SK-N-SH (cell line): ENCODE data around the gene LAMA1. TPM values are rescaled to one million over a fixed set of nuclear protein-coding genes. Genes with fewer than 3 reads are reported as not detected.

Experiments used
- CTCF ChIA-PET: fragments of 300-600, 350-600 bp; formaldehyde crosslinking; extraction: SDS; loops from one replicate; lab custom pipeline; 2021; lab: Yijun Ruan, JAX
- POLR2A ChIA-PET: fragments of 350-600 bp; sonication (Branson Sonifier 250); formaldehyde crosslinking; extraction: SDS; loops from one replicate; lab custom pipeline; 2020; ENCODE audit warnings: antibody characterized with exemption, inconsistent platforms; lab: Yijun Ruan, JAX
- DNase-seq: peaks from one replicate; pipeline ENCODE4 v3.0.0; 2012
- H2AFZ ChIP-seq: fragments of 200-600 bp; sonication (generic); 2 replicates; pipeline ENCODE4 v1.8.1; 2016; ENCODE audit warnings: antibody characterized with exemption, mild to moderate bottlenecking, low read depth
- H3F3A ChIP-seq: fragments of 200-600 bp; sonication (generic); replicated peaks from 2 replicates; pipeline ENCODE3; 2016; ENCODE audit warnings: antibody characterized with exemption, mild to moderate bottlenecking; ENCODE audit not compliant: insufficient read depth
- H3K27ac ChIP-seq, 2 experiments: fragments of 200-500 bp in 1 of 2; fragments of 200-600 bp in 1 of 2; sonication (Bioruptor generic) in 1 of 2; sonication (generic), shearing (Covaris generic) in 1 of 2; 2 replicates each; pipeline versions ENCODE4 v1.5.1 to v1.6.1; 2014 to 2016; ENCODE audit warnings: low read depth in 2 of 2, inconsistent platforms in 1 of 2, low read length in 1 of 2, mild to moderate bottlenecking in 1 of 2, mixed read lengths in 1 of 2
- H3K27me3 ChIP-seq: fragments of 200-600 bp; sonication (generic), shearing (Covaris generic); 2 replicates; pipeline ENCODE4 v1.6.1; 2016; ENCODE audit warnings: mixed run types; ENCODE audit not compliant: insufficient read depth
- H3K36me3 ChIP-seq, 2 experiments: fragments of 200-500 bp in 1 of 2; fragments of 200-600 bp in 1 of 2; sonication (Bioruptor generic) in 1 of 2; sonication (generic) in 1 of 2; replicated peaks in 1 of 2; 2 replicates each; pipeline versions ENCODE3 to v1.5.1; 2014 to 2016; ENCODE audit warnings: low read length in 1 of 2, mild to moderate bottlenecking in 1 of 2; ENCODE audit not compliant: insufficient read depth in 2 of 2, control insufficient read depth in 1 of 2
- H3K4me1 ChIP-seq, 2 experiments: fragments of 200-500 bp in 1 of 2; fragments of 200-600 bp in 1 of 2; sonication (Bioruptor generic) in 1 of 2; sonication (generic), shearing (Covaris generic) in 1 of 2; 2 replicates each; pipeline versions ENCODE4 v1.5.1 to v1.6.1; 2014 to 2016; ENCODE audit warnings: low read depth in 1 of 2, low read length in 1 of 2, mixed run types in 1 of 2; ENCODE audit not compliant: insufficient read depth in 2 of 2, control insufficient read depth in 1 of 2
- H3K4me2 ChIP-seq: fragments of 200-600 bp; sonication (generic), shearing (Covaris generic); 2 replicates; pipeline ENCODE4 v1.6.1; 2017; ENCODE audit warnings: mixed run types
- H3K4me3 ChIP-seq, 2 experiments: fragments of 200-500 bp in 1 of 2; fragments of 200-600 bp in 1 of 2; sonication (Bioruptor generic) in 1 of 2; sonication (generic), shearing (Covaris generic) in 1 of 2; 2 replicates each; pipeline versions ENCODE4 v1.5.1 to v1.8.1; 2014 to 2016; ENCODE audit warnings: low read depth in 2 of 2, inconsistent platforms in 1 of 2, low read length in 1 of 2, mild to moderate bottlenecking in 1 of 2, mixed read lengths in 1 of 2, moderate library complexity in 1 of 2
- H3K79me2 ChIP-seq: fragments of 200-600 bp; sonication (generic); 2 replicates; pipeline ENCODE4 v1.8.1; 2017; ENCODE audit warnings: mild to moderate bottlenecking; ENCODE audit not compliant: insufficient read depth
- H3K9ac ChIP-seq: fragments of 200-600 bp; sonication (generic); 2 replicates; pipeline ENCODE4 v1.6.1; 2017; ENCODE audit warnings: mixed run types
- H3K9me2 ChIP-seq: fragments of 200-600 bp; sonication (generic); 2 replicates; pipeline ENCODE4 v1.6.1; 2017; ENCODE audit warnings: mixed run types
- H3K9me3 ChIP-seq: fragments of 200-600 bp; sonication (generic); 2 replicates; pipeline ENCODE4 v1.6.1; 2017; ENCODE audit warnings: mixed run types, mild to moderate bottlenecking, moderate library complexity
- H4K20me1 ChIP-seq: fragments of 200-600 bp; sonication (generic); 2 replicates; pipeline ENCODE4 v1.6.1; 2017; ENCODE audit warnings: mild to moderate bottlenecking, mixed run types; ENCODE audit not compliant: insufficient read depth
- CHD2 ChIP-seq: fragments of 150-350 bp; IDR thresholded peaks from 2 replicates; pipeline ENCODE4 v1.6.1; 2018; ENCODE audit warnings: low read length; ENCODE audit not compliant: partially characterized antibody
- FOSL2 ChIP-seq: IDR thresholded peaks from 2 replicates; pipeline ENCODE4 v1.4.0; 2012; ENCODE audit warnings: low read depth, mild to moderate bottlenecking, moderate library complexity, borderline replicate concordance
- GABPA ChIP-seq: IDR thresholded peaks from 2 replicates; pipeline ENCODE4 v1.4.0; 2012; ENCODE audit warnings: low read depth, mild to moderate bottlenecking
- NFIC ChIP-seq: IDR thresholded peaks from 2 replicates; pipeline ENCODE4 v1.4.0; 2012; ENCODE audit warnings: borderline replicate concordance
- RXRA ChIP-seq: IDR thresholded peaks from 2 replicates; pipeline ENCODE4 v1.4.0; 2012; ENCODE audit warnings: low read depth, mild to moderate bottlenecking, borderline replicate concordance
- SIN3A ChIP-seq: IDR thresholded peaks from 2 replicates; pipeline ENCODE4 v1.6.1; 2012; ENCODE audit warnings: low read depth, mild to moderate bottlenecking, low read length, moderate library complexity, borderline replicate concordance
- YY1 ChIP-seq: IDR thresholded peaks from 2 replicates; pipeline ENCODE4 v1.4.0; 2012; ENCODE audit warnings: low read depth, mild to moderate bottlenecking
- WGBS: methylation state at CpG from one replicate; pipeline ENCODE4 v1.1.6; 2017; ENCODE audit warnings: low lambda C conversion rate; 5-methylcytosine and 5-hydroxymethylcytosine counted together
- polyA plus RNA-seq, 3 experiments: library from polyadenylated mRNA; depleted of rRNA; stranded (reverse); fragments of >200 nt; gene quantifications; 2 replicates each; pipeline ENCODE4 v1.2.3, GENCODE V29; 2012
- TF ChIP-seq, protein P1 (sequence below): IDR thresholded peaks from 2 replicates; pipeline ENCODE4; 2012

Gene LAMA1
- polyA plus RNA-seq, 1 of the 3 experiments (the other 2 are of a cell fraction): 0.07 TPM

DNA sequence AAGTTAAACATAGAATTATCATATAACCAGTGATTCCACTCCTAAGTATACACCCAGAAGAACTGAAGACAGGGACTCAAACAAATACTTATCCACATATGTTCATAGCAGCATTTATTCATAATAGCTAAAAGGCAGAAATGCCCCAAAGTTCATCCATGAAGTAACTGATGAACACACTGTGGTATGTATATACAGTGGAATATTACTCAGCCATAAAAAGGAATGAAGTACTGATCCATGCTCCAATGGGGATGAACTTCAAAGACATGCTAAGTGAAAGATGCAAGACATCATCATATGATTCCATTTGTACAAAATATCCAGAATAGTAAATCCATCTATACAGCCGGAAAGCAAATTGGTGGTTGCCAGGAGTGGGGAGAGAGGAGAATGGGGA lies 157.5 kb downstream of the LAMA1 start:
- no peak for DNase-seq
- Histone ChIP-seq H3K9me2 (no peaks in the 10 kb centered on the region), H3K4me1 (no peaks in the 10 kb centered on the region), H2AFZ (no peak overlapping the region), H3F3A (no peaks in the 10 kb centered on the region), H3K4me2 (no peak overlapping the region), H3K9me3 (no peaks in the 10 kb centered on the region), H3K79me2 (no peaks in the 10 kb centered on the region), H3K4me3 (no peak overlapping the region), H3K36me3 (no peaks in the 10 kb centered on the region), H3K27me3 (no peaks in the 10 kb centered on the region), H3K27ac (no peak overlapping the region), H4K20me1 (no peaks in the 10 kb centered on the region), H3K9ac (no peak overlapping the region)
- 71% methylated on average over 1 of the region's 1 CpG for WGBS
- CTCF ChIA-PET: no interaction called here
- POLR2A ChIA-PET: no interaction called here
- TF ChIP-seq SIN3A (no peak), NFIC (no peak)

DNA sequence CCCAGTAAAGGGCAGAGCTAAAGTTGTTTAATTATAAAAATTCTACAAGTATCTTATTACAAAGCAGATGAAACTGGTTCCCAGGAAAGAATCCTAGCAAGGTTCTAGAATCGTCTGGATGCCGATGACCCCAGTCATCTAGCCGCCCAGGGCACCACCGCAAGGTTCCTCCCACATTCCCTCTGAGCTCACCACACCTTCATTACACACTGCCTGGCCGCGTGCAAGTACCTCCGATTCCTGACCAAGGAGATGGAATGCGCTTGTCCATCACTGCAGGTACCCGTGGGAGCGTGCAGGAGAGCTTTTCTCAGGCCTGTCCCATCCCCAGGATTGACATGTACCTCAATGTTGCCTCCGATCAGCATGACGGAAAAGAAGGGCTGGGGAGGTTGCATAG lies 158.5 kb downstream of the LAMA1 start:
- POLR2A ChIA-PET: no interaction called here
- H3F3A ChIP-seq: no peaks in the 10 kb centered on the region
- no peak overlapping the region for H3K4me3 ChIP-seq
- no peaks in the 10 kb centered on the region for H3K79me2 ChIP-seq
- no peak overlapping the region for H3K9ac ChIP-seq
- CTCF ChIA-PET: interaction anchor here (0.6 kb wide), 1 partner anchor 73 kb away, joined by 3 read pairs; no protein-coding TSS in a partner anchor
- H3K4me2 ChIP-seq: no peak overlapping the region
- H3K36me3 ChIP-seq: no peaks in the 10 kb centered on the region
- no peaks in the 10 kb centered on the region for H4K20me1 ChIP-seq
- no peak overlapping the region for H2AFZ ChIP-seq
- no peak overlapping the region for H3K27ac ChIP-seq
- H3K9me3 ChIP-seq: no peaks in the 10 kb centered on the region
- H3K27me3 ChIP-seq: no peaks in the 10 kb centered on the region
- no peak for DNase-seq
- H3K4me1 ChIP-seq: no peaks in the 10 kb centered on the region
- H3K9me2 ChIP-seq: no peaks in the 10 kb centered on the region
- TF ChIP-seq YY1: no peak
- TF ChIP-seq, protein P1, sequence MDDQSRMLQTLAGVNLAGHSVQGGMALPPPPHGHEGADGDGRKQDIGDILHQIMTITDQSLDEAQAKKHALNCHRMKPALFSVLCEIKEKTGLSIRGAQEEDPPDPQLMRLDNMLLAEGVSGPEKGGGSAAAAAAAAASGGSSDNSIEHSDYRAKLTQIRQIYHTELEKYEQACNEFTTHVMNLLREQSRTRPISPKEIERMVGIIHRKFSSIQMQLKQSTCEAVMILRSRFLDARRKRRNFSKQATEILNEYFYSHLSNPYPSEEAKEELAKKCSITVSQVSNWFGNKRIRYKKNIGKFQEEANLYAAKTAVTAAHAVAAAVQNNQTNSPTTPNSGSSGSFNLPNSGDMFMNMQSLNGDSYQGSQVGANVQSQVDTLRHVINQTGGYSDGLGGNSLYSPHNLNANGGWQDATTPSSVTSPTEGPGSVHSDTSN: no peak
- 73% methylated on average over 11 of the region's 12 CpGs for WGBS

DNA sequence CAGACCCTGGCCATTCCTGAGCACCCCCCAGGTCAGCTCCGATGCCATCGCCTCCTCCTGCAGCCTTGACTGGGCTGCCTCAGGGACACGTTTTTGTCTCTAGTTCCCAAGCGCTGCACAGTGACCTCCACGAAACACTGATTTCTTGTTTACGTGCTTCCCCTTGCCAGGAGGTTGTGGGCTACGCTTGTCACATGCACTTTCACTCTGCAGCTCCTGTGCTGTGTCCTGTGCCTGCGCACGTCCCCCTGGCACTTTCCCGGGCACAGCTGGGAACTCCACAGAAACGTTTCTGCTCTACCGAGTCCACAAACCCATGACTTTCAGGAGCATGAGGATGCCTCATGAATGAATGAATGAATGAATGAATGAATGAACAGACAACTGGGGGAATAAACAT lies 160.6 kb downstream of the LAMA1 start:
- Histone ChIP-seq H3K4me2 (no peak overlapping the region), H3F3A (no peaks in the 10 kb centered on the region), H3K4me1 (no peaks in the 10 kb centered on the region), H3K36me3 (no peaks in the 10 kb centered on the region), H4K20me1 (no peaks in the 10 kb centered on the region), H3K4me3 (no peak overlapping the region), H3K79me2 (no peaks in the 10 kb centered on the region), H2AFZ (no peak overlapping the region), H3K27me3 (no peaks in the 10 kb centered on the region), H3K27ac (no peak overlapping the region), H3K9me2 (no peaks in the 10 kb centered on the region), H3K9me3 (no peaks in the 10 kb centered on the region), H3K9ac (no peak overlapping the region)
- POLR2A ChIA-PET: no interaction called here
- CTCF ChIA-PET: interaction anchor here (0.6 to 0.7 kb wide), 2 partner anchors 10 to 1357 kb away, joined by 3 to 4 read pairs; no protein-coding TSS in a partner anchor
- 70% methylated on average over 12 of the region's 12 CpGs for WGBS
- DNase-seq: no peak
- no peak for TF ChIP-seq RXRA
- no peak for TF ChIP-seq CHD2
- no peak for TF ChIP-seq GABPA
- TF ChIP-seq NFIC: no peak
- TF ChIP-seq FOSL2: no peak
